ENCODE data around the gene DCLK1.

DCLK1 gene

DNA sequence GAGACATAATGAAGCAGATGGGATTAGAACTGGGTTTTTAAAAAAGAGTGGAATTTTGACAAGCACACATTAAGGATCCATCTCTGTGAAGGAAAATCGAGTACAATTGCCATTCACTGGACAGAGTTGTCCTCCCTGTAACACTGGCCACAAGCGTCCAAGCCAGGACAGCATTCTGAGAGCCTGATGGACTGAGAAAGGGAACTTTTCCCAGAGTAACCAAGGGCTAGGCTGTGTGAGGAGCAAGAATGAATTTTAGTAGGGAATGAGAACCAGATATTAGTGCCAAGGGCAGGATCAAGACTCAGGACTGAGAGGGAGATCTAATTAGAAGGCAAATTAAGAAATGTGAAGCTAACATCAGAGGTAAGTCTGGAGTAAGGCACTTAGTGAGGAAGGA, 73.1 kb downstream of the DCLK1 start:
- no peak for DNase-seq (ENCODE audit: extremely low read depth, insufficient read length)

DNA sequence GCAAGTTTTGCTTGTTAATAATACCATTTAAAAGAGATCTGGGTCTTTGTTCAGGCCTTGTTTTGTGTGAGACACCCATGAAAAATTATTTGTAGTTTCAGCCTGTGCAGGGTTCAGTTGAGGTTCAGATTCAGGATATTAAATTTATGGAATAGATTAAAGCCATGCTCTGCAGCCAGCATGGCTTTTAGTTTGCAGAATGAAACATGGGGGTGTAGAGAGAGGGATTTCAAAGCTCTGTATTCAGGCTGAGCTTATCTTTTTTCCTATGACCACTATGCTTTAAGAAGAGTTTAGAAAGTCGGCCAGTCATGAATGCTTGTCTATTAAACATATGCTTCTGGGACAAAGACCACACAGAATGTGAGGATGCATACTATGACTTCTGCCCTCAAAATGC, 73.6 kb downstream of the DCLK1 start:
- TF ChIP-seq, protein P1, sequence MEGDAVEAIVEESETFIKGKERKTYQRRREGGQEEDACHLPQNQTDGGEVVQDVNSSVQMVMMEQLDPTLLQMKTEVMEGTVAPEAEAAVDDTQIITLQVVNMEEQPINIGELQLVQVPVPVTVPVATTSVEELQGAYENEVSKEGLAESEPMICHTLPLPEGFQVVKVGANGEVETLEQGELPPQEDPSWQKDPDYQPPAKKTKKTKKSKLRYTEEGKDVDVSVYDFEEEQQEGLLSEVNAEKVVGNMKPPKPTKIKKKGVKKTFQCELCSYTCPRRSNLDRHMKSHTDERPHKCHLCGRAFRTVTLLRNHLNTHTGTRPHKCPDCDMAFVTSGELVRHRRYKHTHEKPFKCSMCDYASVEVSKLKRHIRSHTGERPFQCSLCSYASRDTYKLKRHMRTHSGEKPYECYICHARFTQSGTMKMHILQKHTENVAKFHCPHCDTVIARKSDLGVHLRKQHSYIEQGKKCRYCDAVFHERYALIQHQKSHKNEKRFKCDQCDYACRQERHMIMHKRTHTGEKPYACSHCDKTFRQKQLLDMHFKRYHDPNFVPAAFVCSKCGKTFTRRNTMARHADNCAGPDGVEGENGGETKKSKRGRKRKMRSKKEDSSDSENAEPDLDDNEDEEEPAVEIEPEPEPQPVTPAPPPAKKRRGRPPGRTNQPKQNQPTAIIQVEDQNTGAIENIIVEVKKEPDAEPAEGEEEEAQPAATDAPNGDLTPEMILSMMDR (IDR thresholded peaks at IDR 0.05; ENCODE audit: insufficient read depth, low read length, poor library complexity, severe bottlenecking), result no peak
- Histone ChIP-seq H3K27me3 (replicated peaks; ENCODE audit: control insufficient read depth, insufficient read depth, low read length) (no peaks in the 10 kb centered on the region), H3K36me3 (ENCODE audit: control insufficient read depth, insufficient read depth, low read length) (no peaks in the 10 kb centered on the region), H3K4me3 (replicated peaks; ENCODE audit: low read depth, low read length) (no peak overlapping the region)
- DNase-seq (ENCODE audit: extremely low read depth, insufficient read length), result no peak

More for the DNA sequence above, 73.1 kb downstream of the DCLK1 start:
- Histone ChIP-seq H3K4me3 (replicated peaks; ENCODE audit: low read depth, low read length) (no peak overlapping the region), H3K27me3 (replicated peaks; ENCODE audit: control insufficient read depth, insufficient read depth, low read length) (no peaks in the 10 kb centered on the region), H3K36me3 (ENCODE audit: control insufficient read depth, insufficient read depth, low read length) (no peaks in the 10 kb centered on the region)
- TF ChIP-seq, protein P1 (IDR thresholded peaks at IDR 0.05; ENCODE audit: insufficient read depth, low read length, poor library complexity, severe bottlenecking), result no peak

DNA sequence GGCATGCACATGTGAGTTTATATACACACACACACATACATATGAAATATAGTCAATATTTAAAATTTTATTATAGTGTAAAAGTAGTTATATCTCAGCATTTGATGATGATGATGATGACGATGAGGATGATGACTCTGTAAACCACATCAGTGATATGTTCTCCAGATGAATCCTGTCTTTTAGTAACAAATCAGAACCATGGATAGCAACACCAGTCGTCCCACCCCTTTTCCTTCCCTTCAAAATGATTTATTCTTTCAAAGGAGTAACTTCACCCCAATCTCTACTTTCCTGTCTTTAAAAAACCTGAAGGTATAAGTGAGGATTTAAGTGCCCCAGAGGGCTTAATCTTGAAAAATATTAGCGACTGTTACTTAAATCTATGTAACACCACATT, 74.1 kb downstream of the DCLK1 start:
- DNase-seq (ENCODE audit: extremely low read depth, insufficient read length), result no peak
- H3K36me3 ChIP-seq (ENCODE audit: control insufficient read depth, insufficient read depth, low read length), result no peaks in the 10 kb centered on the region
- TF ChIP-seq, protein P1 (IDR thresholded peaks at IDR 0.05; ENCODE audit: insufficient read depth, low read length, poor library complexity, severe bottlenecking), result no peak
- H3K27me3 ChIP-seq (replicated peaks; ENCODE audit: control insufficient read depth, insufficient read depth, low read length), result no peaks in the 10 kb centered on the region
- H3K4me3 ChIP-seq (replicated peaks; ENCODE audit: low read depth, low read length), result no peak overlapping the region

DNA sequence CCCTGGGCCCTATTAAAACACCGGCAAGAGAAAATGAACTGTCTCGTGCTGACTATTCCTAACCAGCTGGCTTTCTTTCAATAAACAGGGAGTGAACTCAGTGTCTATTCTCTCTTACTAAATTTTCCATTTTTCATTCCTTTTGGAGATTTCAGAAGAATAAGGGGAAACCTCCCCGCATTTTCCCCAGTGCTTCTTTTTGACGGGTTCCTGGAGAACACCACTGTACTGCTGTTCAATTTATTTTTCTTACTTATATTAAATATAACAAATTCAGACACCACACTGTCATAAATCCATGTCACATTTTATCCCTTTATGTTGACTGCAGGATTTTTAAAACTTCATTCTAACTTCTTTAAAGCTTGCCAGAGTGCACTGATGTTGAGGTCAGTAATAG, 75.8 kb downstream of the DCLK1 start:
- Histone ChIP-seq H3K4me3 (replicated peaks; ENCODE audit: low read depth, low read length) (no peak overlapping the region), H3K27me3 (replicated peaks; ENCODE audit: control insufficient read depth, insufficient read depth, low read length) (no peaks in the 10 kb centered on the region), H3K36me3 (ENCODE audit: control insufficient read depth, insufficient read depth, low read length) (no peaks in the 10 kb centered on the region)
- TF ChIP-seq, protein P1 (IDR thresholded peaks at IDR 0.05; ENCODE audit: insufficient read depth, low read length, poor library complexity, severe bottlenecking), result no peak
- no peak for DNase-seq (ENCODE audit: extremely low read depth, insufficient read length)

DNA sequence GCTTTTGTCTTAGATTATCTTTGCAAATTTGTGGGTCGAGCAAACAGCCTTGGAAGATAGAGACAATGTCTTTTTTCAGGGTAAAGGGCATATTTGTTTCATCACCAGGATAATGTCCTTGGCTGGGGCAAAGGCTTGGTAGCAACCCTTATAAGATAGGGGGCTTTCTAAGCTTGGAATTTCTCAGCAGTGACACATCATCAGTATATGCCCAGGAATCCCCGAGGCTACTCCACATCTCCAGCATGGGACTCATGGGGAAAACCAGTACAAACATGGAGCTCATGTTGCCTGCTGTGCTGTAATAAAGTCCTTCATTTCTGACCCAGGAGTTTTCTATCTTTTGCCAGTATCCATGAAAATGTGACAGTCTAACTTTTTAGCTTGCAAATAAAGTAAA, 77.1 kb downstream of the DCLK1 start:
- no peaks in the 10 kb centered on the region for H3K36me3 ChIP-seq (ENCODE audit: control insufficient read depth, insufficient read depth, low read length)
- H3K27me3 ChIP-seq (replicated peaks; ENCODE audit: control insufficient read depth, insufficient read depth, low read length), result no peaks in the 10 kb centered on the region
- DNase-seq (ENCODE audit: extremely low read depth, insufficient read length), result no peak
- TF ChIP-seq, protein P1 (IDR thresholded peaks at IDR 0.05; ENCODE audit: insufficient read depth, low read length, poor library complexity, severe bottlenecking), result no peak
- H3K4me3 ChIP-seq (replicated peaks; ENCODE audit: low read depth, low read length), result no peak overlapping the region

DNA sequence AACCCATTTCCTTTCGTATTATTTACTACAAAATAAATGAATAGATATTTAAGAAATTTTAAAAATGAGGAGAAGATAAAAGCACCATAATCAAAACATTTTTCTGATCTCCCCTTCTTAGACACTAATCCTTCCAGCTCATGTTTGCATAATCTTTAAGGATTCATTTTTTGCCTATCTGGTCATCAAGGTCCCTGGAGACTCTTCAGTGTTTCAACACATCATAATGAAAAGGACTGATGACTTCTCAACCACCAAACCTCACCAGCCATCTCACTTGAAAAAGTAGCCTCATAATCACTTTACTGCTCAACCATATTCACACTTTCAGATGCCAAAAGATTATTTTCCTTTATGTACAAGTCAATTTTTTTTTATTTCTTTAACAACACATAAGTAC, 80.1 kb downstream of the DCLK1 start:
- TF ChIP-seq, protein P1 (IDR thresholded peaks at IDR 0.05; ENCODE audit: insufficient read depth, low read length, poor library complexity, severe bottlenecking), result no peak
- Histone ChIP-seq H3K36me3 (ENCODE audit: control insufficient read depth, insufficient read depth, low read length) (no peaks in the 10 kb centered on the region), H3K27me3 (replicated peaks; ENCODE audit: control insufficient read depth, insufficient read depth, low read length) (no peaks in the 10 kb centered on the region), H3K4me3 (replicated peaks; ENCODE audit: low read depth, low read length) (no peak overlapping the region)
- DNase-seq (ENCODE audit: extremely low read depth, insufficient read length), result no peak

All from GM06990 (cell line).